ENCODE measurements around the gene SPATA31A1.
"Not testable (repeated sequence)": the region's sequence is repeated elsewhere in the genome, so short reads cannot be mapped to it uniquely, and the experiment has no call there.

SPATA31A1 gene

GRCh38 chr9:39355369-39355768 lies at the start of gene SPATA31A1:
Gene SPATA31A1 (plus strand): TSS chr9:39355669. CDS start chr9:39355731, 62 bp downstream.
- DNase-seq (ENCODE audit: low read depth): not testable (repeated sequence)

- DNase-seq (ENCODE audit: low read depth): not testable (repeated sequence)
These were observed 52.1 kb downstream of the SPATA31A1 start for GRCh38 chr9:39407261-39408204.

- DNase-seq (ENCODE audit: low read depth): not testable (repeated sequence)
These were observed 55.9 kb downstream of the SPATA31A1 start for GRCh38 chr9:39411254-39411940.
